Erythroblast (primary cell): ENCODE data around the gene RPL13A.

Experiments used
- GATA1 ChIP-seq: IDR thresholded peaks from 2 replicates; pipeline ENCODE4 v1.6.1; 2011; ENCODE audit warnings: low read depth, mild to moderate bottlenecking, control low read depth, low read length, moderate library complexity
- POLR2A ChIP-seq: IDR thresholded peaks from 2 replicates; pipeline ENCODE4 v1.6.1; 2011; ENCODE audit warnings: mild to moderate bottlenecking, low read length

DNA sequence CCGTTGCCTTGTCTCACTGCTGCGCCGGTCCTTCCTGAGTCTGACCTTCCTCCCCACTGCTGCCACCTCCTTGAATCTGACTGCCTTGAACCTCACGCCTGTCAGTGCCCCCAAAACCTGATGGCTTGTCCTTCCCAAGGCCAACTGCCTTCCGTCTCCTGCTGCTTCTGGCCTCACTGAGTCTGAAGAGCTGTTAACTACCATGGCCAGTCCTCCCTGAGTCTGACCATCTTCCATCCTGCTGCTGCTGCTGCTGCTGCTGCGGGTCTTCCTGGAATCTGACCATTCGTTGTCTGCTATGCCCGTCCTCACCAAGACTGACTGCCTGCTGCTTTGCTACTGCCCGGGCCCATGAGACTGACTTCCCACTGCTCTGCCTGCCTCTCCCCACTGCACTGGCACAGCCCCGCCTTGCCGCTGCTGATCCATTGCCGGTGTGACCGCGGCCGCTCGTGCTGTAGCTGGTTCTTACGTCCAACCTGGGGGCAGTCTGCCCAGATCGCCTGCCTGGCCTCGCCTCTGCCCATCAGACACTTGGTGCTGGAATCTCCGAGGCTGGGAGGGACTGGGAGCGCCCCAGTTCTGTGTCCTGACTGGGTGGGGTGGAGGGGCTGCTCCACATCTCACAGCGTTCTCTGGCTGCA, 37.5 kb downstream of the RPL13A start:
- TF ChIP-seq POLR2A (no peak), GATA1 (no peak)
